NCI-H2029 (cell line): ENCODE measurements around the gene SLC16A12.
A peak's percentile ranks its signal among the peaks of the same experiment; 100 is the strongest.
"Not testable (repeated sequence)": the region's sequence is repeated elsewhere in the genome, so short reads cannot be mapped to it uniquely, and the experiment has no call there.

Source experiments
- DNase-seq: peaks from one replicate; lab custom pipeline; 2025; lab: John Stamatoyannopoulos, UW

The SLC16A12 gene

GRCh38 chr10:89419548-89419947 is 115.8 kb downstream of the SLC16A12 start:
- no peak for DNase-seq

DNA sequence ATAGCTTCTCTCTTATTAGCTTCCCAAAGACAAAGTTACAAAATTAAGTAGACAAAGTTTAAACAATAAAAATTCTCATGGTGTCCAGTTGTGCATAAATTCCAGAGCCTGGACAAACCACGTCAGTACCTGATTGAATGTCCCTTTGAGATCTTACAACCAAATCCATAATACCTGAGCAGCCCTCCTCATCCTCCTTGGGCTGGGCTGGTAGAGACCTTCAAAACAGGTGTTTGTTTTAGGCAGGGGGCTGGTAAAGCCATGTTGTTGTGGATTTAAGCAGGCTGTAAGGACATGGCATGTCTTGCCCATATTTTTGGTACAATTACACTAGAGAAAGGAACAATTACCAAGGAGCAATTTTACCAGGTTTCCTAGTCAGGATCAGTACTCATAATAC is 118.9 kb downstream of the SLC16A12 start:
- DNase-seq, result no peak

DNA sequence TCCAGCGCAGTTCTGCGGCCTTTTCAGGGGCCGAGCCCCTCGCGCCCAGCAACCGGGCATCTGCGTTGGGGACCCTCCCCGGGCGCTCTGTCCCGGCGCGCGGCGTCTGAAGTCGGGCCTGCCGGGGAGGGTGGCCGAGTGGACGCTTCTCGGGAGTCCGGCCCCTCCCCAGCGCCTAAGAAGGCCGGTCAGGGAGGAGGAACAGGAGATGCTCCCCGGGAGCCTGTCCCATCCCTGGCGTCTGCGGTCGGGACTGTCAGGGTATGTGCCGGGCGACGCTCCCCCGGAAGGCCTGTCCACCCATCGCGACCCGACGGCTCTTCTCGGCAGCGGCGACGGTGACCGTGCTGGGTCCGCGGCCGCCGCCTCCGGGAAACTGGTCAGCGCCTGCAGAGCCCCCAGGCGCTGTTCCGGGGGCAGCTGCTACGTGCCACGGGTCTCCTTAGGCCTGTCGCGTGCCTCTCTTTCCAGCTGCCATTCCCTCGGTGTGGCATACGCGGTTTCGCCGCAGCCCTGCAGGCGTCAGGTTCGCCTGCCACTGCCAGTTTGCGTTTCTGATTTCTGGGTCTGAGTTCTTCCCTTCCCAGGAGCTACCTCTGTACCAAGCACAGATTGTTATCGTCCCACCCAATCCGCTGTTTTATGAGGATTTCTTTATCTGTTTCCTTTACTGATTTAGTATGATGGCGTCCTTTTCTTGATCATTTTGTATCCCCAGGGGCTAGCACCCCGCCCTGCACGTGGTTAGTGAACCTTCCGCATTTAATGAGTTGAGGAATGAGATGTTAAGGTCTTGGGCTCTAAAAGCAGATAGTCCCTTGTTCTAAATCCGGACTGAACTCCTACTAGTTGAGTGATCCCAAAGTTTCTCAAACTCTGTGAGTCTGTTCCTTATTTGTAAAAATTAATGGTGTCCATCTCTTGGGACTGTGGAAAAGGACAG is 120.2 kb downstream of the SLC16A12 start:
- DNase-seq, result no peak

DNA sequence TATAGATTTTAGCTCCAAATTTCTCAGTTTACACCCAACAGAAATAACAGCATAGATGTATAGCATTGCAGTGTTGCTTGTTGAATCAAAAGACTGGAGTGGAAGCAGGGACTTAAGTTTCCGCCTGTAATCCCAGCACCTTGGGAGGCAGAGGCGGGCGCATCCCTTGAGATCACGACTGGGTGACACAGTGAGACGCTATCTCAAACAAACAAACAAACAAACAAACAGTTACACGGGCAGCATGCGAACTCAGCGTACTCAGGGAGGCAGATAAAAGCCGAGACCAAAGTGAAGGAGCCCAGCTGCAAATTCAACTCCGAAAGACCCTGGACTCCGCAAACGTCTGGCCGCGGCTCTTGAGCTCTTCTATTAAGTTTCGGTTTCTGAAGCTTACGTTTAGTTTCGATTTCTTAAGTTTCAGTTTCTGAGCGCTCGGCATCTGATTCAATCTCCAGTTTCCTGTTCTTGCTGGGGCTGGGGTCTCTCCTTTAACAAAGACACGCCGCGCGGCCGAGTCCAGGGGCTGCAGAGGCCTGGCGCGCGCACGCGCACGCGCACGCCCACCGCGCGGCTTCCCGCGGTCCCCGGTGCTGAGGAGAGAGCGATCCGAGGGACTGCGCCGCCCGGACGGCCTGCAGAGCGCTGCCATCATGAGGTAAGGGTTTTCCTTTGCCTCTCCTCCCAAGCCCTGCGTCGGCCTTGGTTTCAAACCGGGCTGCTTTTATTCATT is 121.1 kb downstream of the SLC16A12 start, which contains the start of gene IFIT5:
Gene IFIT5, plus strand, starts transcription at position 423 of the 733 bp plus-strand sequence. Its CDS starts 231 bp downstream, at position 654.
- peak; percentile 24 for DNase-seq

DNA sequence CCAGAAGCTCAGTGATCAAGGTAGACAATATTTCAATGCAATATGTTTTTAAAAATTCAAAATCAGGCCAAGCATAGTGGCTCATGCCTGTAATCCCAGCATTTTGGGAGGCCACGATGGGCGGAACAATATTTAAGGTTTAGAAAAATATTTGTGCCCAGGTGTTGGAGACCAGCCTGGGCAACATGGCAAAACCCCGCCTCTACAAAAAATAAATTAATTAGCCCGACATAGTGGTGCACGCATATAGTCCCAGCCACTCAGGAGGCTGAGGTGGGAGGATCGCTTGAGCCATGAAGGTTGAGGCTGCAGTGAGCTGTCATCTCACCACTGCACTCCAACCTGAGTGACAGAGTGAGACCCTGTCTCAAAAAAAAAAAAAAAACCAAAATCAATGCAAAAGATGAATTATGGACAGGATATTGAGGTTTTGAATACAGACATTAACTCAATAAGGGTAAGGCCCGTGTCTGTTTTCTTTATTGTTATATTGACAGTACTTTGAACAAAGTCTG is 121.9 kb downstream of the SLC16A12 start:
- no peak for DNase-seq

- not testable (repeated sequence) for DNase-seq
Observed at GRCh38 chr10:89412276-89412675, 123.1 kb downstream of the SLC16A12 start.

- not testable (repeated sequence) for DNase-seq
Observed at GRCh38 chr10:89411135-89411534, 124.3 kb downstream of the SLC16A12 start.

- DNase-seq, result not testable (repeated sequence)
Observed at GRCh38 chr10:89410551-89410950, 124.8 kb downstream of the SLC16A12 start.

DNA sequence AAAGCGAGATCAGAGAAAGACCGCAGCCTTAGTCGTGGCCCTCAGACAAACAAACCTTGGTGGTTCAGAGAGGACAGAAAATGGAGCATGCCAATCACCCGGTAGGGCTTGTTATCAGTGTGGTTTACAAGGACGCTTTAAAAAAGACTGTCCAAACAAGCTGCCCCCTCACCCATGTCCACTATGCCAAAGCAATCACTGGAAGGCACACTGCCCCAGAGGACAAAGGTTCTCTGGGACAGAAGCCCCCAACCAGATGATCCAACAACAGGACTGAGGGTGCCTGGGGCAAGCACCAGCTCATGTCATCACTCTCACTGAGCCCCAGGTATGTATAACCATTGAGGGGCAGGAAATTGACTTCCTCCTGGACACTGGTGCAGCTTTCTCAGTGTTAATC is 126.1 kb downstream of the SLC16A12 start:
- DNase-seq, result not testable (repeated sequence)

DNA sequence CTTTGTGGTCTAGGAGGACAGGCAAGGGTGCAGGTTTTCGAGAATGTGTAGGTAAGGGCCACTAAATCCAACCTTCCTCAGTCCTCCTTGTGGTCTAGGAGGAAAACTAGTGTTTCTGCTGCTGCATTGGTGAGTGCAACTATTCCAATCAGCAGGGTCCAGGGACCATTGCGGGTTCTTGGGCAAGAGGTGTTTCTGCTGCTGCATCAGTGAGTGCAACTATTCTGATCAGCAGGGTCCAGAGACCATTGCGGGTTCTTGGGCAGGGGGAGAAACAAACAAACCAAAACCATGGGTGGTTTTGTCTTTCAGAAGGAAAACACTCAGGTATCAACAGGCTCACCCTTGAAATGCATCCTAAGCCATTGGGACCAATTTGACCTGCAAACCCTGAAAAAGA is 127.6 kb downstream of the SLC16A12 start:
- not testable (repeated sequence) for DNase-seq

GRCh38 chr10:89406178-89406577 is 129.2 kb downstream of the SLC16A12 start:
- DNase-seq, result not testable (repeated sequence)

- no peak for DNase-seq
Observed at GRCh38 chr10:89404104-89405047, 131.0 kb downstream of the SLC16A12 start.

DNA sequence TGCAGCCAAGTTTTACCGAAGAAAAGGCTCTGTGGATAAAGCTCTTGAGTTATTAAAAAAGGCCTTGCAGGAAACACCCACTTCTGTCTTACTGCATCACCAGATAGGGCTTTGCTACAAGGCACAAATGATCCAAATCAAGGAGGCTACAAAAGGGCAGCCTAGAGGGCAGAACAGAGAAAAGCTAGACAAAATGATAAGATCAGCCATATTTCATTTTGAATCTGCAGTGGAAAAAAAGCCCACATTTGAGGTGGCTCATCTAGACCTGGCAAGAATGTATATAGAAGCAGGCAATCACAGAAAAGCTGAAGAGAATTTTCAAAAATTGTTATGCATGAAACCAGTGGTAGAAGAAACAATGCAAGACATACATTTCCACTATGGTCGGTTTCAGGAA is 132.4 kb downstream of the SLC16A12 start:
- no peak for DNase-seq

DNA sequence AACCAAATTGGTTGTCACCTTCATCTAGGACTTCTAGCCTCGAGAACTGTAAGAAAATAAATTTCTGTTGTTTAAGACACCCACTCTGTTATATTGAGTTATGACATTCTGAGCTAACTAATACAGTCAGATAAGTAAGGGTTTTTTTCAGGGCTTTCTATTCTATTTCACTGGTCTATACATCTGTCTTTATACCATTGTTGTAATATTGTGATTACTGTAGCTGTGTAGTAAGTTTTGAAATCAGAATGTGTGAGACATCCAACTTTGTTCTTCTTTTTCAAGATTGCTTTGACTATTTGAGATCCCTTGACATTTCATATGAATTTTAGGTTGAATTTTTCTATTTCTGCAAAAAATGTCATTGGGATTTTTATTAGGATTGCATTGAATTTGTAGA is 135.4 kb downstream of the SLC16A12 start:
- DNase-seq, result no peak

- DNase-seq, result no peak
Observed at GRCh38 chr10:89398003-89398749, 137.2 kb downstream of the SLC16A12 start.

DNA sequence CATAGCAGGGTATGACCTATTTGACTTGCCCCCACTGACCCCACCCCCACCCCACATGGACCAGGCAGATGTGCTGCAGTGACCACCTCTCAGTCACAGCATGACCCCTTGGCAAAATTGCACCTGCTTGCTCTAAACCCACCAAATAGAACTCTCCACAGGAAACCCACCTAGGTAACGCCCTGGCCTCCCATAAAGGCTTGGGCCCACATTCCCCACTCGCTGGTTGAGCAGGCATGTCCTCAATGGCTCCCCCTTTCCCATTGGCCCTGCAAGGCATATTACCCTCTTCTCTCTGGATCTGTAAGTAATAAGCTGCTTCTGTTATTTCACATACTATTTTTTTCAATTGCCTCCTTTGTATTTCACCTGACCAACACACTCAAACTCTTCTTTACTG is 140.3 kb downstream of the SLC16A12 start:
- DNase-seq, result no peak

GRCh38 chr10:89393898-89394297 is 141.5 kb downstream of the SLC16A12 start:
- DNase-seq, result no peak

DNA sequence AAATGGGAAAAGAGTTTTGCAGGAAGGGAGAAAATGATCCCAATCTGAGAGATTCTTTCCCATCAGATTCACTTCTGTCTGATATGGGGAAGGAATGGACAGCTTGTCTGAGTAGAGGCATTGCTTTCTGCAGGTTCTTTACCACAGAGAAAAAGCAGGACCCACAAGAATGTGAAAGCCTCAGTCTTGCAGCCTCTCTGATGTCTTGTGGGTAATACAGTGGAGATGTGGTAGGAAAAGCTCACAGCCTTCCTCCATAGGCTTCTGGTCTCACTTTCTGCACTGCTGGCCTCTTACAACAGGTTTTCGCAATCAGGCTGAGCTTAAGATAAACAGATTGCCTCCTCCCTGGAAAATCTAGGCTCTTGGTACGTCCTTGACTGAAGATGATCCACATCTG is 142.4 kb downstream of the SLC16A12 start:
- no peak for DNase-seq

GRCh38 chr10:89391907-89392756 is 143.3 kb downstream of the SLC16A12 start, which contains the start of gene IFIT1:
Gene IFIT1 (plus strand): TSS chr10:89392623. CDS start chr10:89392713, 90 bp downstream.
- peak; percentile 3 for DNase-seq

DNA sequence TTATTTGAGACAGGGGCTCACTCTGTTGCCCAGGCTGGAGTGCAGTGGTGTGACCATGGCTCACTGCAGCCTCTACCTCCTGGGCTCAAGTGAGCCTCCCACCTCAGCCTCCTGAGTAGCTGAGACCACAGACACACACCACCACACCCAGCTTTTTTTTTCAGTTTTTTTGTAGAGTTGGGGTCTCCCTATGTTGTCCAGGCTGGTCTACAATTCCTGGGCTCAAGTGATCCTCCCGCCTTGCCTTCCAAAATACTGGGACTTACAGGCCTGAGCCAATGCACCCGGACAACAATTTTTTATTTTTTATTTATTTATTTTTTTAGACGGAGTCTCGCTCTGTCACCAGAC is 144.2 kb downstream of the SLC16A12 start:
- not testable (repeated sequence) for DNase-seq
